CD4-positive, alpha-beta T cell treated with Interleukin-17A for 1 hour (primary cell): Measurements from ENCODE around the gene MDH2.
A peak's percentile ranks its signal among the peaks of the same experiment; 100 is the strongest.
"Not testable (repeated sequence)": the region's sequence is repeated elsewhere in the genome, so short reads cannot be mapped to it uniquely, and the experiment has no call there.

Source experiments
- DNase-seq: peaks from one replicate; pipeline ENCODE4 v3.0.0-alpha.2; 2020

The MDH2 gene

DNA sequence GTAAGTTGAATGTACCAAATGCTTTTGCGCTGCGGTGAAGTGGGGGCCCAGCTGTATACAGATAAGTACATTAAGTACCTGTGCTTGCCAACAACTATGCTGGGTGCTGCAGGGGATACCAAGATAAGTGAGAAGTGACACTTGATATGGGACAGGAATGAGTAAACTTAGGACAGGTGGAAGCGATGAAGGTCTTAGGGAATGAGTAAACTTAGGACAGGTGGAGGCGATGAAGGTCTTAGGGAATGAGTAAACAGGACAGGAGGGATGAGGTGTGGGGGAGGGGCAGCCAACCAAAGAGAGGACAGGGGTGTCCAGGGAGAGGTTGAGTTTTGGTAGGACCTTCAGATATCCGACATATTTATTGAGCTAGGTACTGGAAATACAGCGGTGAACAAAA, 1.4 kb downstream of the MDH2 start:
- no peak for DNase-seq

DNA sequence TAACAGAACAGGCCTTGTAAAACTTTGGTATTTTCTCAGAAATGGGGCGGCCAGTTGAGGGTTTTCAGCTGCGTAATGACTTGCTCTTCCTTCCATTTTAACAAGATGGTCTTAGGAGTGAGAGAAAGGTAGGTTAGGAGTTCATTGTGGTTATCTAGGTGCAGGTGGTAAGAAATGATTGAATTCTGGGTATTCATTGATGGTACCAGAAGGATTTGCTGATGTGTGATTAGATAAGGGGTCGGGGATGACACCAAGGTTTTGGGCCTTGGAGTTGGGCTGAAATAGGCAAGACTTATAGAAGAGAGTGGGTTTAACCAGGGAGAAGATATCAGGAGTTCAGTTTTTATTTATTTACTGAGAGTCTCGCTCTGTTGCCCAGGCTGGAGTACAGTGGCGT, 2.6 kb downstream of the MDH2 start:
- no peak for DNase-seq

DNA sequence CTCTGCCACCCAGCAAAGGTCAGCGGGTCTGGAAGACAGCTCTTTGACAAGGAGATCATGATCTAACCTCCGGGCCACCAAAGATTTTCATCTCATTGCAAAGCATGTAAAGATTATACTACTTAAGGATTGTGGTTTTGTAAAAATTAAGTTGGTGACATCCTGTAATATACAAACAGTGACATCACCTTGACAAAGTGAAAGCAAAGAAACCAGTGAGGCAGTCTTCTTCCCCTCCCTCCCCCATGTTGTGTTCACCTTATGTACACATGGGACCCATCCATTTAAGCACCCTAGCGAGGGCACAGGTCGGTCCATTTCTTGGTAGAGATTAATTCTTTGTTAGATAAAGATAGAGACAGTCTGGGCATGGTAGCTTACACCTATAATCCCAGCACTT, 3.9 kb downstream of the MDH2 start:
- peak; percentile 57 for DNase-seq

DNA sequence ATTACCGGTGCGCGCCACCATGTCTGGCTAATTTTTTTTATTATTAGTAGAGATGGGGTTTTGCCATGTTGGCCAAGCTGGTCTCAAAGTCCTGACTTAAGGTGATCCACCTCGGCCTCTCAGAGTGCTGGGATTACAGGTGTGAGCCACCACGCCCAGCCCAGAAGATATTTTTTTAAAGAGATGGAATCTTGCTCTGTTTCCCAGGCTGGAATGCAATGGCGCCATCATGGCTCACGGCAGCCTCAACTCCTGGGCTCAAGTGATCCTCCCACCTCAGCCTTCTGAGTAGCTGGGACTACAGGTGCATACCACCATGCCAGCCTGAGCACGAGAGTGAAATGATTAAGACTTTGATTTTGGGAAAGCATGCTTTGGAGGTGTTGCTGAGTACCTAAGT, 4.8 kb downstream of the MDH2 start:
- not testable (repeated sequence) for DNase-seq

DNA sequence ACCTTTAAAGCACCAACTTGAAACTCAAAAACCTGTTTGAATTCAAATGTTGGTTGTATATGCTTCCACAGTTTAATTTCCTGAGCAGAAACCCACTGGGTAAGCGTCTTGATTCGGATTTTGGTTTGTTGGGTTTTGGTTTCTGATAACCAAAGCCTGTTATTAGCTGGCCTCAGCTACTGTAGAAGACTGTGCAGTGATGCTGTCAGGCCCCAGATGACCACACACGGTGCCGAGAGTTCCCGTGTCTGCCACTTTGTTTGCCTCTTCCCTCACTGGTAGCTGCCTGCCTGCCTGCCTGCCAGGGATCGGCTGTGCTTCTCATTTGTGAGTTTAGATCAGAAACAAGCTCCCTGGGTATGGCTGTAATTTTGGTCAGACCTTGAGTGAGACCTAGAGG, 5.6 kb downstream of the MDH2 start:
- no peak for DNase-seq

DNA sequence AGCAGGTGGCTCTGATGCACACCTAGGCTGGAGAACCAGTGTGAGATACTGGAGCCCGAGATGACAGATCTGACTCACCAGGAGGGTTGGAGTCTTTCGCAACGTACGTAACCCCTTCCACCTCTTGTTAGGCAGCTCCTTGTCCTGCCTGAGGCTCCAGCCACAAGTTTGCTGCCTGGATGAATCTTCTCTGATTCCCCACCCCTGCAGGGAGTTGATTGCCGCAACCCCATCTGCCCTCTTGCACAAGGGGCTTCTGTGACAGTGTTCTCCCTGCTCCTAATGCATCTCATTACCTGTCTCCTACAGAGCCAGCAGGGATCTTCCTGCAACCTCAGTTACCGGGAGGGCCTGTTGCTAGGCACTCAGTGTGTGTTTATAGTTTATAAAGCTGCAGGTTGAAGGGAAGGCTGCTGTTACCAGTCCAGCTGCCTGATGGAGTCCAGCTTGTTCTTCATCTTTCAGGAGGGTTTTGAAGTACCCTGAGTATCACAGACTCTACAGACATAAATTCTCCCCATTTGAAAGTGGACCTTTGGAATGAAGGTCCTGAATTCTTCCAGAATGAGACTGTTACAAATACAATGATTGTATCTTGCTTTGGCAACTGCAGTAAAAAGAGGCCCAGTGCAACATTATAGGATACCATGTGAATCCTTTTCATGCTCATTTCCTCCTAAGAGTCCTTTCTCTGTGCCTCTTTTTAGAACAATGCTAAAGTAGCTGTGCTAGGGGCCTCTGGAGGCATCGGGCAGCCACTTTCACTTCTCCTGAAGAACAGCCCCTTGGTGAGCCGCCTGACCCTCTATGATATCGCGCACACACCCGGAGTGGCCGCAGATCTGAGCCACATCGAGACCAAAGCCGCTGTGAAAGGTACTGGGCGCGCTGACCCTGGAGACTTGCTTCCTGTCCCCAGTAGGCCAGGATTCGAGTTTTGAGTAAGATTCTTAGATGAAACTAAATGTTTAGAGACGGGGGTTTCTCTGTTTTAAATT, 6.5 kb downstream of the MDH2 start:
- DNase-seq: no peak

DNA sequence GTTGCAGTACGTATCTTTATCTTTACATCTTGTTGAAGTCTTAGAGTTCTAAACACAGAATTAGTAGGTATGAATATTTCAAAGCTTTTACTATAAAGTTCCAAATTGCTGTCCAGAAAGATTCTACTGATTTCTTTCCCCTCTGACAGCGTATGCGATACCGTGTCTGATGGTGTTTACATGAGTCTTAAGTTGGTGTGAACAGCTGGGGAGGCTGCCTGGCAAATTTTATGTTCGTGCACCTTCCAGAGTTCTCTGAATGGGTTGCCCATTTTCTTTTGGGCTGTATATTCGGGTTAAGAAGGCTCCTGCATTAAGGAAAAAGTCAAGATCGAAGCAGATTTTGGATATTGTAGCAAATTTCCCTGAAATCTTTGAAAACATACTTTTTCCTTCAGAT, 8.3 kb downstream of the MDH2 start:
- no peak for DNase-seq

DNA sequence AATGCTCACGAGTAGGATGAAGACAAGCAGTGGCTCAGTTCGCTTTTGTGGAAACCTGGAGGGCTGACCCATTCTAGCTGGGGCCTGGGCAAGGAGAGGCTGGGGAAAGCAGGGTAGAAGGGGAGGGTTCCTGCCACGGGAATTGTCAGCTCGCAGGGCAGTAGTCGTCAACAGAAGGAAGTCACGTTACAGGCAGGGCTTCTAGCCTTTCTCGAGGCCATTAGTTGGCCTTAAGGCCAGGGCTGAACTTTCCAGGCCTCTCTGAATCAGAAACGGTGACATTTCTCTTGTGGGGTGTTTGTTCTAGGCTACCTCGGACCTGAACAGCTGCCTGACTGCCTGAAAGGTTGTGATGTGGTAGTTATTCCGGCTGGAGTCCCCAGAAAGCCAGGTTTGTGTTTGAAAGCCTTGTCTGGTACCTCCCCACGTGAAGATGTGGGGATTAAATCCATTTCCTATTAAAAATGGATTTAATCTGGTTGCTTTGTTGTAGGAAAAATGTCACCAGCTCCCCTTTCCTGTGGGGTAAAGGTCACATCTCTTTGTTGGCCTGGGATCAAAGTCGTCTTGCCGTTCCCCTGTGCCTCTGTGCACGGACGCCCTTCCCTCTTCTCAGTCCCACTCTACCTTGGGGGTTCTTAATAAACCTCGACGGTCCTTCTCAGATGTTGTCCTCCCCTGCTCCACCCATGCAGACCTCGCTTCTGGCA, 9.4 kb downstream of the MDH2 start:
- no peak for DNase-seq

DNA sequence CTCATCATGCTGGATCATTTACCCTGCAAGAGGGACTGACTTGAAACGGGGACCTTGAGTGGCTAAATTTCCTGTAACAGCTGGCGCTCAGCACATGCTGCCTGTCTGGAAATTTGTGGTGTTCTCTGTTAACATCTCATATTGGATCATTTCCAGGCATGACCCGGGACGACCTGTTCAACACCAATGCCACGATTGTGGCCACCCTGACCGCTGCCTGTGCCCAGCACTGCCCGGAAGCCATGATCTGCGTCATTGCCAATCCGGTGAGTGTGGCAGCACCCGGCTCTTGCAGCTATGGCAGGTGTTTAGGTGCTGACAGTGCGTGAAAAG, 9.9 kb downstream of the MDH2 start:
- no peak for DNase-seq

DNA sequence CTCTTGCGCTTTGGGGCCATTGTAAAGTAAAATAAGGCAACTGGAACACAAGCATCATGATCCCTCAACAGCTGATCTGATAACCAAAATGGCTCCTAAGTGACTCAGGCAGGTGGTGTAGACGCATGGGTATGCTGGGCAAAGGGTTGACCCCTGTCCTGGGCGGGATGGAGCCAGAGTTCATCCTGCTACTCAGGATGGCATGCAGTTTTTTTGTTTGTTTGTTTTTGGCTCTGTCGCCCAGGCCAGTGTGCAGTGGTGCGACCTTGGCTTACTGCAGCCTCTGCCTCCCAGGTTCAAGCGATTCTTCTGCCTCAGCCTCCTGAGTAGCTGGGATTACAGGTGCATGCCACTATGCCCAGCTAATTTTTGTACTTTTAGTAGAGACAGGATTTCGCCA, 10.8 kb downstream of the MDH2 start:
- not testable (repeated sequence) for DNase-seq

DNA sequence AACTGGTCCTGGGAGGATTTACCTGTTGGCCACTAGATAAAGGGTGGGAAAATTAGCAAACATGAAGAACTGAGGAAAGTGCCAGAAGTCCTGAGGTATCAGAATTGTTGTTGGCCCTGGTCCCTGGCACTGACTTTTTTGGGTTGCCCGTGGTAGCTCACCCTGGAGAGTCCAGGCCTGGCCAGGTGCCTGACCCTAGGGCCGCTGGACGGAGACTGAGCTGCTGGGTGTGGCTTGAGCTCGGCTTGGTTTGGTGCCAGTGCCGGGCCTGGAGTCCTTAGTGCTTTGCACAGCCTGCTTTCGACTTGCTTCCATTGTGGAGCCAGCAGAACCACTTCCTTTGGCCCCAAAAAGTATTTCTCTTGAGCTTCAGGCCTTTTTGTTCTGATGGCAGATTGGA, 12.9 kb downstream of the MDH2 start:
- DNase-seq: no peak

DNA sequence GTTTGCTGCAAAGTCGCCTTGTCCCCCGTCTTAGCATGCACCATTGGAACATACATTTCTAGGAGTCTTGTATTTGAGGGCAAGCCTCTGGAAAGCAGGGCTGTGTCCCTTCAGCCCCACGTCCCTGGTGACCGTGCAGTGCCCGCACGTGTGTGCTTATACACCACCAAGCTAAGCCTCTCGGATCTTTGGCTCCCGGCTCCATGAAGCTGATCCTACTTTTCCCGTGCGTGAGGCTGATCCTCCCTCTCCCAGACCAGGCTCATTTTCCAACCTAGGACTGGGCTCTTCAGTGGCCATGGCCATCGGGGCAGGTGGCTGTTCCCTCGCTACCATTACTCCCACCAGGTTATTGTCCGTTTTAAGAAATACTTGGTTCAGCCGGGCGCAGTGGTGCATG, 14.3 kb downstream of the MDH2 start:
- DNase-seq: no peak

DNA sequence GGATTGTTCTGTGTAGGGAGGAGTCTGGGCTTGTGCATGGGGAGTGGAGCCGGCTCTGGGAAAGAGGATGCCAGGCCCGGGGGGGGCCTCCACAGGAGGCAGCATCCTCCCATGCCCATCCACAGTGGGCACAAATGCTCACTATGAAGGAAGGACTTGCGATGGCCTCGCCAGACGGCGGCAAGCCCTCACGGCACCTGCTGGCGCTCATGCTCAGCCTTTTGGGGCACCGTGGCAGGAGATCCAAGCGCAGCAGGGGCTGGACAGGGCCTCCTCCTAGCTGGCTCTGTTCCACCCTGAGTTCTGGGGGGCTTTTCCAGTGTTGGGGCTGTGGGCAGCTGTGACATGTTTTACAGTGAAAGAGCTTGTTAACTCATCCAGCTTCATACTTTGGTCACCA, 15.2 kb downstream of the MDH2 start:
- DNase-seq: no peak

DNA sequence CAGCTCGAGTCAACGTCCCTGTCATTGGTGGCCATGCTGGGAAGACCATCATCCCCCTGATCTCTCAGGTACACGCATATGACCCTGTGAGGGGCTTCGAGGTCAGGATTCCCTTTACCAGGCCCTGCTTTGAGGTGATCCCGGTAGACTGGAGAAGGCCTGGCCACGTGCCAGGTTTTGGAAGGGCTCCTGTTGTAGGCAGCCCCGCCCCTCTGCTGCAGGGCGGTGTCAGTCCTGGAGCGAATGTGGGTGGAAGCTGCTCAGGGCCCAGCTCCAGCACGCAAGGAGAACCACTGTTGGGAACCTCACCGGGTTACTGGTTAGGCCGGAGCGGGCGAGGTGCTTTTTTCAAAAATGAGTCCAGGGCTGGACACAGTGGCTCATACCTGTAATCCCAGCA, 15.6 kb downstream of the MDH2 start:
- DNase-seq: no peak

DNA sequence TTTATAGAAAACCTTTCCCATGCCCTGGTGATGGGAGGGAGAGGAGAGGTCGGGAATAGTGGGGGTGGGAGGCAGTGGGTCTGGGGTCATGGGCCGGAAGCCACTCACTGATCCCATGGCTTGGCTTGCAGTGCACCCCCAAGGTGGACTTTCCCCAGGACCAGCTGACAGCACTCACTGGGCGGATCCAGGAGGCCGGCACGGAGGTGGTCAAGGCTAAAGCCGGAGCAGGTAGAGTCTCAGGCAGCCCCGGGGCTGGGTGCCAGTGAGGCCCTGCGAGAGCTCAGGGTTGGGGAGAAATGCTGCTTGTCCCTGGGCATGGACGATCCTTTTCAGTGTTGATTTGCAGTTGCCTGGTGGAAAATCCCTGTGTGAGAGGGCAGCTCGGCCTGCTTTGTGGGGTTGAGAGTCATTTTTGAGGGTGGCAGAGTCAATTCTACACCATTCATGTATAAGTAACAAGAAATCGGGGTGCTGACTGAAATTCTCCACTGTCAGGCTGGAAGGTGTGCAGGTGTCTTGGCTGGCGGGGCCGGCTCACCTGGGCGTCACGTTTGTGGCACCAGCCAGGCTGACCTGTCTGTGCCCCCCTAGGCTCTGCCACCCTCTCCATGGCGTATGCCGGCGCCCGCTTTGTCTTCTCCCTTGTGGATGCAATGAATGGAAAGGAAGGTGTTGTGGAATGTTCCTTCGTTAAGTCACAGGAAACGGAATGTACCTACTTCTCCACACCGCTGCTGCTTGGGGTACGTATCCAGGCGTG, 16.5 kb downstream of the MDH2 start:
- no peak for DNase-seq

DNA sequence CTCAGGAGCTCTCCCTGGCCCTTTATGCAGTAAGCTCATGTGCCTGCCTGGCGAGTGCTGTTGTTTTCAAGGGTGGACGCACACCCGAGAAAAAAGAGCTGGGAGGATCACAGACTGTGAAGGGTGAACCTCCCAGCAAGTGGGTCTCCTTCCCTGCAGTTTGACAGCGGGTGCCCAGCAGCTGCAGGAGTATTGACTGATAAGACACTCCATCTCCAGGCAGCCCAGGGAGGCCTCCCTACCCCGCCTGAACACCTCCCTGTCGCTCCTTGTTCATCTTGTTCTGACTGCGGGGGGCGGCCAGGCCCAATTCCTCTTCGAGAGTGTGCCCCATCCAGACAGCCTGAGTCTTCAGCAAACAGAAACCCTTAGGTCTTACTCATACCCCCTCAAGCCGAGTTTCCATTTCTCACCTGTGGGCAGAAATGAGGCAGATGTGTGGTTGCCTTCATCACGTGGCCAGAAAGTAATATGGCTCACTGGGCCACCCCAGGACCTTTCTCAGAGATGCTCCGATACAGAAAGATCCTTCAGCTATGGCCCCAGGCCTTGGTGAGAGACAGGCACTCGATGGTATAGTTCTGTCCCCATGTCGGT, 17.2 kb downstream of the MDH2 start:
- no peak for DNase-seq

DNA sequence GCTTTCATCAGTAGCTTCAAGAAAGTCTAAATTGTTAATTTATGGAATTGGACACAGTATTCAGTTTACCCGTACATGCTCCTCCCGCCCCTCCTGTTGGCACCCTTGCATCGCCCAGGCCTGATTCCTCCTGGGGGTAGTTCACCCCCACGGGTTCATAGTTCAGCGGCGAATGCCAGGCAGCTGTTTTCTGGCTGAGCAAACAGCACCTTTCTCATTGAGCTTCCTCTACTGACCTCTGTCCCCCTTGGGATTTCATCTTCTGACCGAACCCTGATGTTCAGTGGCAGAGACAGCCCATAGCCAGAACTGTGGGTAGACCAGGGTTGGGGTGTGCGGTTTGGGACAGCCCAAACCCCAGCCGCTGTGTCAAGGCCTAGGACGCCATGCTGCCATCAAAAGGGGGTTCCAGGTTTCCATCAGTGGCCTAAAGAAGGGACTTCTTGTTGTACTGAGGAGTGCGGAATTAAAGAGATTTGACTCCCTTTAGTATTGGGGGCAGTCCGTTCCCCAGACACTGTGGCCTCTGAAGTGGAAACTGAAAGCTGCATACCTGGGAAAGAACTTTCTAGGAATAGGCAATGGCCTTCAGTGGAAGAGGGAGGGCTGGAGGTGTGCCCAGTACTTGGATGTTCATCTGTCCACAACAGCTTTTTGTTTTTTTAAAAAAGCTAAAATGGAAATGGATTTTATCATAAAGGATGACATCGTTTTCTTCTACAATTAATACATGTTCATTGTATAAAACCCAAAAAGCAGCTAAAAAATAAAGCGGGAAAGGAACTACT, 19.0 kb downstream of the MDH2 start:
- DNase-seq: no peak

DNA sequence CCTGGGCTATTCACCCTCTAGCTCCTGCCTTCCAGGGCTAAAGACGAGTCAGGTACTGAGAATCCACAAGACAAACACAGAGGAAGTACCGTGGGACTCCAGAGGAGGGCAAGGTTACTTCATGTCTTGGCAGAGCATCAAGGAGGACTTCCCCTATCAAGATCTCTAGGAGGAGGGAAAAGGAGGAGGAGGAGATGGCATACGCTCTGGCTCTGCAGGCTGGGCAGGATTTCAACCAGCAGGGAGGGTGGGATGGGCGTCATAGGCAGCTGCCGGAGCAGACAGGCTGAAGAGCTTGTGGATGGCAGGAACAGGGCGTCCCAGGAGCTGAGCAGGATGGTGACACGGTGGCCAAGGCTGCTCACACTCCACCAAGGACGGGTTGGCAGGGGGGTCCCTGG, 21.3 kb downstream of the MDH2 start:
- DNase-seq: no peak

DNA sequence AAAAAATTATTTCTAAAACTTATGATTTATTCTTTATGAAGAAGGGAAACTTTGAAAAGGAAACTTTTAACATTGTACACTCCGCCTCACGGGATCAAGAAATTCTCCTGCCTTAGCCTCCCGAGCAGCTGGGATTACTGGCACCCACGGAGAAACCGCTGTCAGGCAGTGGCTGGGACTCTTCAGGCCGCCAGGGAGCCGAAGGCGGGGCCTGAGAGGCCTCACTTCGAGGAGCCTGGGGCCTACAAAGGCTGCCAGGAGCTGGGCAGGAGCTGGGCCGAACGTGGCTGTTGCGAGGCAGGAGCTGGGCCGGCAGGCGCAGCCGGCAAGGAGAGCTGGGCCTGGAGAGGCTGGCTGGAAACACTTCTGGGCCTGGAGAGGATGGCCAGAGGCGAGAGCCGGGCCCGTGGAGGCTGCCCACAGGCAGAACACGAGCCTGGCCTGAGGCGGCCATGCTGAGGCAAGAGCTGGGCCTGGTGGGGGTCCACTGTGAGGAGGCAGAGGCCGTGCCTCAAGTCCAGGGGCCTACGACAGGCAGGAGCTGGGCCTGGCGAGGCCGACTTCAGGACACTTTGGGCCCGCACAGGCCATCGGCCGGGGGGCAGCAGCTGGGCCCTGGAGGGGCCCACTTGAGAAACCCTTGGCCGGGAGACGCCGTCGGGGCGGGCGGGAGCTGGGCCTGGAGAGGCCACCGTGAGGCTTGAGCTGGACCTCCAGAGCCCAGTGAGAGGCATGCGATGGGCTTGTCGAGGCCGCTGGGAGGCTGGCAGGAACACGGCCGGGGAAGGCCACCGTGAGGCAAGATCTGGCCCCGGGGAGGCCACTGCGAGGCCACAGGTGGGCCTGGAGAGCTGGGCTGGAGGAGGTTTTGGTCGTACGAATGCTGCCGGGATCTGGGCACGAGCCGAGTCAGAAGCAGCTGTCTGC, 23.7 kb downstream of the MDH2 start:
- DNase-seq: no peak

DNA sequence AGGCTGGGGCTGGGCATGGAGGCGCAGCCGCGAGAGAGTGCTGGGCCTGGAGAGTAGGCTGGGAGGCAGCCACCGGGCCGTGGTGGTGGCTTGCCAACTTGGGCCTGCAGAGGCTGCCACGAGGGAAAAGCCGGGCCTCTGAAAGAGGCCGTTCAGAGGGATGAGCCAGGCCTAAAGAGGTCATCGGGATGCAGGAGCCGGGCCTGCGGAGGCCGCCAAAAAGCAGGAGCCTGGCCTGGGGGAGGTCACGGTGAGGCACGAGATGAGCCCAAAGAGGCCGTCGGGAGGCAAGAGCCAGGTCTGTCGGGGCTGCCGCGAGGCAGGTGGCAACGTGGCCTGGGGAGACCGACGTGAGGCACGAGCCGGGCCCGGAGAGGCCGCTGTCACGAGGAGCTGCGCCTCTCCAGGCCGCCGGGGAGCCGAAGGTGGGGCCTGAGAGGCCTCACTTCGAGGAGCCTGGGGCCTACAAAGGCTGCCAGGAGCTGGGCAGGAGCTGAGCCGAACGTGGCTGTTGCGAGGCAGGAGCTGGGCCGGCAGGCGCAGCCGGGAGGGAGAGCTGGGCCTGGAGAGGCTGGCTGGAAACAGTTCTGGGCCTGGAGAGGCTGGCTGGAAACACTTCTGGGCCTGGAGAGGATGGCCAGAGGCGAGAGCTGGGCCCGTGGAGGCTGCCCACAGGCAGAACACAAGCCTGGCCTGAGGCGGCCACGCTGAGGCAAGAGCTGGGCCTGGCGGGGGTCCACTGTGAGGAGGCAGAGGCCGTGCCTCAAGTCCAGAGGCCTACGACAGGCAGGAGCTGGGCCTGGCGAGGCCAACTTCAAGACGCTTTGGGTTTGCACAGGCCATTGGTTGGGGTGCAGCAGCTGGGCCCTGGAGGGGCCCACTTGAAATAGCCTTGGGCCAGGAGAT, 24.6 kb downstream of the MDH2 start:
- DNase-seq: no peak
